ENCODE results near the gene COG2. TPM values are rescaled to one million over a fixed set of nuclear protein-coding genes. Genes with fewer than 3 reads are reported as not detected.

Gene COG2
- total and polyA plus RNA-seq, 2 of the 13 experiments (the other 11 are each of a cell fraction or from before 2014, with no cell fraction given): 16.8 to 36.3 TPM

GRCh38 chr1:230709619-230710542, 67.6 kb downstream of the COG2 start (continued):
- TF ChIP-seq, protein P1, sequence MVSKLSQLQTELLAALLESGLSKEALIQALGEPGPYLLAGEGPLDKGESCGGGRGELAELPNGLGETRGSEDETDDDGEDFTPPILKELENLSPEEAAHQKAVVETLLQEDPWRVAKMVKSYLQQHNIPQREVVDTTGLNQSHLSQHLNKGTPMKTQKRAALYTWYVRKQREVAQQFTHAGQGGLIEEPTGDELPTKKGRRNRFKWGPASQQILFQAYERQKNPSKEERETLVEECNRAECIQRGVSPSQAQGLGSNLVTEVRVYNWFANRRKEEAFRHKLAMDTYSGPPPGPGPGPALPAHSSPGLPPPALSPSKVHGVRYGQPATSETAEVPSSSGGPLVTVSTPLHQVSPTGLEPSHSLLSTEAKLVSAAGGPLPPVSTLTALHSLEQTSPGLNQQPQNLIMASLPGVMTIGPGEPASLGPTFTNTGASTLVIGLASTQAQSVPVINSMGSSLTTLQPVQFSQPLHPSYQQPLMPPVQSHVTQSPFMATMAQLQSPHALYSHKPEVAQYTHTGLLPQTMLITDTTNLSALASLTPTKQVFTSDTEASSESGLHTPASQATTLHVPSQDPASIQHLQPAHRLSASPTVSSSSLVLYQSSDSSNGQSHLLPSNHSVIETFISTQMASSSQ (IDR thresholded peaks at IDR 0.05; ENCODE audit: low read depth): no peak
- TF ChIP-seq, protein P1 (CRISPR knock-in tag; IDR thresholded peaks at IDR 0.05; ENCODE audit: borderline replicate concordance): no peak
- TF ChIP-seq SMAD1 (CRISPR knock-in tag; IDR thresholded peaks at IDR 0.05; ENCODE audit: borderline replicate concordance, low read depth): no peak
- TF ChIP-seq TEAD3 (CRISPR knock-in tag; optimal IDR thresholded peaks at IDR 0.05; ENCODE audit: borderline replicate concordance): no peak
- no peak for TF ChIP-seq ATAD3A (CRISPR knock-in tag; IDR thresholded peaks at IDR 0.05)
- peak; percentile 16; the same call in 1 of the 2 replicates for TF ChIP-seq ZNF768 (CRISPR knock-in tag; IDR thresholded peaks at IDR 0.05)
- TF ChIP-seq ZNF230 (CRISPR knock-in tag; IDR thresholded peaks at IDR 0.05): no peak
- TF ChIP-seq ZNF512 (CRISPR knock-in tag; IDR thresholded peaks at IDR 0.05): no peak
- TF ChIP-seq ZNF775 (CRISPR knock-in tag; IDR thresholded peaks at IDR 0.05; ENCODE audit: borderline replicate concordance): no peak
- TF ChIP-seq ZNF589 (CRISPR knock-in tag; conservative IDR thresholded peaks at IDR 0.05): no peak
- 0 out of 2 replicates have a peak, but pooled peaks have one; percentile 27 for TF ChIP-seq IRX3 (CRISPR knock-in tag; IDR thresholded peaks at IDR 0.05; ENCODE audit: borderline replicate concordance, low read depth)
- TF ChIP-seq, protein P2, sequence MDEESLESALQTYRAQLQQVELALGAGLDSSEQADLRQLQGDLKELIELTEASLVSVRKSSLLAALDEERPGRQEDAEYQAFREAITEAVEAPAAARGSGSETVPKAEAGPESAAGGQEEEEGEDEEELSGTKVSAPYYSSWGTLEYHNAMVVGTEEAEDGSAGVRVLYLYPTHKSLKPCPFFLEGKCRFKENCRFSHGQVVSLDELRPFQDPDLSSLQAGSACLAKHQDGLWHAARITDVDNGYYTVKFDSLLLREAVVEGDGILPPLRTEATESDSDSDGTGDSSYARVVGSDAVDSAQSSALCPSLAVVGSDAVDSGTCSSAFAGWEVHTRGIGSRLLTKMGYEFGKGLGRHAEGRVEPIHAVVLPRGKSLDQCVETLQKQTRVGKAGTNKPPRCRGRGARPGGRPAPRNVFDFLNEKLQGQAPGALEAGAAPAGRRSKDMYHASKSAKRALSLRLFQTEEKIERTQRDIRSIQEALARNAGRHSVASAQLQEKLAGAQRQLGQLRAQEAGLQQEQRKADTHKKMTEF (CRISPR knock-in tag; IDR thresholded peaks at IDR 0.05): no peak
- TF ChIP-seq ZNF562 (CRISPR knock-in tag; IDR thresholded peaks at IDR 0.05; ENCODE audit: borderline replicate concordance): no peak
- no peak for TF ChIP-seq RARG (CRISPR knock-in tag; IDR thresholded peaks at IDR 0.05; ENCODE audit: low read depth)
- TF ChIP-seq ZBTB8A (CRISPR knock-in tag; IDR thresholded peaks at IDR 0.05; ENCODE audit: borderline replicate concordance, low read depth): no peak
- TF ChIP-seq, protein P3, sequence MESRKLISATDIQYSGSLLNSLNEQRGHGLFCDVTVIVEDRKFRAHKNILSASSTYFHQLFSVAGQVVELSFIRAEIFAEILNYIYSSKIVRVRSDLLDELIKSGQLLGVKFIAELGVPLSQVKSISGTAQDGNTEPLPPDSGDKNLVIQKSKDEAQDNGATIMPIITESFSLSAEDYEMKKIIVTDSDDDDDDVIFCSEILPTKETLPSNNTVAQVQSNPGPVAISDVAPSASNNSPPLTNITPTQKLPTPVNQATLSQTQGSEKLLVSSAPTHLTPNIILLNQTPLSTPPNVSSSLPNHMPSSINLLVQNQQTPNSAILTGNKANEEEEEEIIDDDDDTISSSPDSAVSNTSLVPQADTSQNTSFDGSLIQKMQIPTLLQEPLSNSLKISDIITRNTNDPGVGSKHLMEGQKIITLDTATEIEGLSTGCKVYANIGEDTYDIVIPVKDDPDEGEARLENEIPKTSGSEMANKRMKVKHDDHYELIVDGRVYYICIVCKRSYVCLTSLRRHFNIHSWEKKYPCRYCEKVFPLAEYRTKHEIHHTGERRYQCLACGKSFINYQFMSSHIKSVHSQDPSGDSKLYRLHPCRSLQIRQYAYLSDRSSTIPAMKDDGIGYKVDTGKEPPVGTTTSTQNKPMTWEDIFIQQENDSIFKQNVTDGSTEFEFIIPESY (CRISPR knock-in tag; IDR thresholded peaks at IDR 0.05): no peak
- no peak for TF ChIP-seq PTBP1 (IDR thresholded peaks at IDR 0.05; ENCODE audit: low read depth, low read length, poor library complexity, severe bottlenecking)
- no peak for TF ChIP-seq MIER2 (CRISPR knock-in tag; IDR thresholded peaks at IDR 0.05)
